Duodenal mucosa (tissue), 2 donors: Measurements from ENCODE around the gene TTLL10.
"Not testable (repeated sequence)": the region's sequence is repeated elsewhere in the genome, so short reads cannot be mapped to it uniquely, and the experiment has no call there.

Experiments used
- H3K27ac ChIP-seq: one replicate; pipeline ENCODE4 v1.7.0; 2013; ENCODE audit warnings: low read depth, low read length
- H3K27me3 ChIP-seq, 2 donors: one replicate each; pipeline ENCODE4 v1.7.0; 2013; ENCODE audit warnings: low read length in 2 of 2, control low read depth in 1 of 2; ENCODE audit not compliant: insufficient read depth in 2 of 2, control insufficient read depth in 1 of 2
- H3K36me3 ChIP-seq, 2 donors: one replicate each; pipeline ENCODE4 v1.7.0; 2013; ENCODE audit warnings: low read length in 2 of 2, control low read depth in 1 of 2; ENCODE audit not compliant: insufficient read depth in 2 of 2, control insufficient read depth in 1 of 2
- H3K4me1 ChIP-seq, 2 donors: one replicate each; pipeline ENCODE4 v1.7.0; 2013; ENCODE audit warnings: low read length in 2 of 2, control low read depth in 1 of 2; ENCODE audit not compliant: insufficient read depth in 2 of 2, control insufficient read depth in 1 of 2
- H3K4me3 ChIP-seq, 2 donors: one replicate each; pipeline ENCODE4 v1.7.0; 2013; ENCODE audit warnings: low read length in 2 of 2, low read depth in 1 of 2
- H3K9ac ChIP-seq, 2 donors: one replicate each; pipeline ENCODE4 v1.7.0; 2013; ENCODE audit warnings: low read length in 2 of 2, low read depth in 1 of 2
- H3K9me3 ChIP-seq, 2 donors: one replicate each; pipeline ENCODE4 v1.7.0; 2013; ENCODE audit warnings: low read length in 2 of 2, control low read depth in 1 of 2; ENCODE audit not compliant: control insufficient read depth in 1 of 2

Gene TTLL10

DNA sequence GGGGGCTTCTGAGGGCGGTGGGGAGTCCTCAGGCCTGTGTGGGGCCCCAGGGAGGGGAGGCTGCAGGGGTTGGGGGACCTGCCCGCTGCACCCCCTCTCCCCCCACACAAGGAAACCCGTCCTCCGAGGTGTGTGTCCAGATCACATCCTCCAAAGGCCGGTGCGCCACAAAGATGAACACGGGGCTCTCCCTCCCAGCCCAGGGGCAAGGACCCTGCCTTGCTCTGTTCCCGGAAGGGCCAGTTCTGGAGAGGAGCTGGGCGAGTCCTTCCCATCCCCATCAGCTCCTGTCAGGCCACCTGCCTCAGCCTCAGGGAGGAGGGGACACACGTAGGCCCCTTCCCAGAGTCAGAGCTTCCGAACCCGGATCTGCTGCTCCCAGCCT, 2.5 kb upstream of the TTLL10 start:
- no peaks in the 10 kb centered on the region for H3K9me3 ChIP-seq
- H3K27ac ChIP-seq: no peak overlapping the region
- no peak overlapping the region for H3K9ac ChIP-seq
- H3K27me3 ChIP-seq: peaks cover 0 to 4% of the 10 kb centered on the region in 2 donors
- peaks cover 4% of the 10 kb centered on the region in 2 donors for H3K36me3 ChIP-seq
- peaks cover 3 to 9% of the 10 kb centered on the region in 2 donors for H3K4me1 ChIP-seq
- no peak overlapping the region for H3K4me3 ChIP-seq

DNA sequence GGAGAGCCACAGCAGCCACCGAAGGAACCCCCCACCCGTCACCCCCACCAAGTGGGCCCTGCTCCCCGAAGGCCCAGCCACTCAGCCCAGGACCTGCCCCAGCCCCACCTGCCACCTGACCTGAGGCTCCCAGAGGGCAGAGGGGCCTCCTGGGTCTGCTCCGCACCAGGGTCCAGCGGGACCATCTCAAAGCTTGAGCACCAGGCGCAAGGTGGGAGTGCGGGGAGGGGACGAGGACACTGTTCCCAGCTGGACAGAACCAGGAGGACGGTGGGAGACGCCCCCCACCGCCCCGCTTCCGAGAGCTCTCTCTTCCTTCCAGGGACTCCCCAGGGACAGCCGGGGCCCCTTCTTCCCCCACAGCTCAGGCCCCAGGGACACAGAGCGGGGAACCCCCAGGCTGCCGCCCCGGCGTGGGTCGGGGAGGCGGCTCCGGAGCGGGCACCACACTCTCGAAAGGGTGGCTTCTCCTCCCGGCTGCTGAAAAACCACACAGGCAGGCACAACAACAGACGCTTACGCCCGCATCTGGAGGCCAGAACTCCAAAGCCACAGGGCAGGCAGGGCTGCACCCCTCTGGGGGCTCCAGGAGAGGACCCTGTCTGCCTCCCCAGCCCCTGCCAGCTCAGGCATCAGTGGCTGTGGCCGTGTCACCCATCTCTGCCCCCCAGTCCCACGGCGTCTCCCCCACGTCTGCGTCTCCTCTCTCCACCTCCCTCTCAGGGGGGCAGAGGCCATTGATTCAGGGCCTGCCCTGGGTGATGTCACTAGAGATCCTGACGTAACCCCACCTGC, 1.9 kb upstream of the TTLL10 start:
- peaks cover 0 to 4% of the 10 kb centered on the region in 2 donors for H3K27me3 ChIP-seq
- peaks cover 4% of the 10 kb centered on the region in 2 donors for H3K36me3 ChIP-seq
- H3K27ac ChIP-seq: no peak overlapping the region
- H3K4me3 ChIP-seq: no peak overlapping the region
- no peak overlapping the region for H3K9ac ChIP-seq
- no peaks in the 10 kb centered on the region for H3K9me3 ChIP-seq
- peaks cover 3 to 8% of the 10 kb centered on the region in 2 donors for H3K4me1 ChIP-seq

DNA sequence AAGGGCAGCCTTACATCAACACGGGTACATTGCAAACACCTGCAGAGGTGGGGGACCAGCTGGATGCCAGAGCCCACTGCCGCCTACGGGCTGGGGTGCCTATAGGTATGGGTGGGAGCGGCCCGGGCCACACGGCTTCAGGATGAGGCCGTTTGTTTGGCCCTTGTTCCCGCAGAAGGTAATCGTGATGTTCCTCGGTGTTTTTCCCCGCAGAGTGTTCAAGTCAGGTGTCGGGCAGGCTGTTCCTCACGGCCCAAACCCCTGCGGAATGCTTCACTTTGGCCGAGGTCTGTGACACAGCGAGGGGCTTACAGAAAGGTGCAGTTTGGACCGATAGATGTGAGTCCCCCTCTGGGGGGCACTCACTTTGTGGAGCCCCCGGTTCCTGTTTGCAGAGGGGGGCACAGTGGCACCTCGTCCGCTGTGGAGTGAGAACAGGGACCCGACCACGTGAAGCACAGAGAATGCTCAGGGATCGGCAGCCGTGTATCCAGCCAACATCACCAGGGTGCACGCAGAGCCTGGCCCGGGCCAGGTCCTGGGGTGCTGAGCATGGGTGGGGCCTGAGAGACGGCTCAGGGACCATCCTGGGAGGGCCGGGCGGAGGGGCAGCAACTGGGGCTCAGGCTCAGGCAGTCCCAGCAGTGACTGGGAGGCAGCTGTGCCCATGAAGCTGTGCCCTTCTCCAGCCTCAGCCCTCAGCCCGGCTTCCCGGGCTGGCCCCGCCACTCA, 453 bp upstream of the TTLL10 start:
- Histone ChIP-seq H3K4me1 (peaks cover 1 to 3% of the 10 kb centered on the region in 2 donors), H3K9me3 (no peaks in the 10 kb centered on the region), H3K4me3 (no peak overlapping the region), H3K36me3 (peaks cover 3 to 4% of the 10 kb centered on the region in 2 donors), H3K9ac (no peak overlapping the region), H3K27ac (no peak overlapping the region), H3K27me3 (peaks cover 0 to 4% of the 10 kb centered on the region in 2 donors)

- no peak overlapping the region for H3K27ac ChIP-seq
- peaks cover 0 to 3% of the 10 kb centered on the region in 2 donors for H3K4me1 ChIP-seq
- H3K36me3 ChIP-seq: no peaks in the 10 kb centered on the region
- no peaks in the 10 kb centered on the region for H3K9me3 ChIP-seq
- no peak overlapping the region for H3K4me3 ChIP-seq
- peaks cover 0 to 4% of the 10 kb centered on the region in 2 donors for H3K27me3 ChIP-seq
- no peak overlapping the region for H3K9ac ChIP-seq
Observed at GRCh38 chr1:1175221-1176062, 1.8 kb downstream of the TTLL10 start.

GRCh38 chr1:1176063-1176761, 2.5 kb downstream of the TTLL10 start:
- H3K9me3 ChIP-seq, H3K27me3 ChIP-seq, H3K4me1 ChIP-seq: not testable (repeated sequence)

DNA sequence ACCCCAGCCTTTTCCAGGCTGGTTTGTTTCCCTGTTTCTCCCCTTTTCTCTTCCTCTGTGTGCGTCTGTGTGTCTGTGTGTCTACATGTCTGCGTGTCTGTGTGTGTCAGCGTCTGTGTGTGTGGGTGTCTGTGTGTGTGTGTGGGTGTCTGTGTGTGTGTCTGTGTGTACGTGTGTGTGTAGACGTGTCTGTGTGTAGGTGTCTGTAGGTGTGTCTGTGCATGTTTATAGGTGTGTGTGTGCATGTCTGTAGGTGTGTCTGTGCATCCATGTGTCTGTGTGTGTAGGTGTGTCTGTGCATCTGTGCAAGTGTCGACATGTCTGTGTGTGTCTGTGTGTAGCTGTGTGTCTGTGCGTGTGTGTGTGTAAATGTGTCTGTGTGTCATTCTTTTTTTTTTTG, 3.3 kb downstream of the TTLL10 start:
- no peak overlapping the region for H3K4me3 ChIP-seq
- H3K4me1 ChIP-seq: peaks cover 0 to 3% of the 10 kb centered on the region in 2 donors
- no peaks in the 10 kb centered on the region for H3K9me3 ChIP-seq
- no peak overlapping the region for H3K9ac ChIP-seq
- no peak overlapping the region for H3K27ac ChIP-seq
- peaks cover 0 to 4% of the 10 kb centered on the region in 2 donors for H3K27me3 ChIP-seq
- H3K36me3 ChIP-seq: no peaks in the 10 kb centered on the region

More at GRCh38 chr1:1176063-1176761, 2.5 kb downstream of the TTLL10 start:
- H3K9ac ChIP-seq, H3K4me3 ChIP-seq, H3K36me3 ChIP-seq, H3K27ac ChIP-seq: not testable (repeated sequence)

DNA sequence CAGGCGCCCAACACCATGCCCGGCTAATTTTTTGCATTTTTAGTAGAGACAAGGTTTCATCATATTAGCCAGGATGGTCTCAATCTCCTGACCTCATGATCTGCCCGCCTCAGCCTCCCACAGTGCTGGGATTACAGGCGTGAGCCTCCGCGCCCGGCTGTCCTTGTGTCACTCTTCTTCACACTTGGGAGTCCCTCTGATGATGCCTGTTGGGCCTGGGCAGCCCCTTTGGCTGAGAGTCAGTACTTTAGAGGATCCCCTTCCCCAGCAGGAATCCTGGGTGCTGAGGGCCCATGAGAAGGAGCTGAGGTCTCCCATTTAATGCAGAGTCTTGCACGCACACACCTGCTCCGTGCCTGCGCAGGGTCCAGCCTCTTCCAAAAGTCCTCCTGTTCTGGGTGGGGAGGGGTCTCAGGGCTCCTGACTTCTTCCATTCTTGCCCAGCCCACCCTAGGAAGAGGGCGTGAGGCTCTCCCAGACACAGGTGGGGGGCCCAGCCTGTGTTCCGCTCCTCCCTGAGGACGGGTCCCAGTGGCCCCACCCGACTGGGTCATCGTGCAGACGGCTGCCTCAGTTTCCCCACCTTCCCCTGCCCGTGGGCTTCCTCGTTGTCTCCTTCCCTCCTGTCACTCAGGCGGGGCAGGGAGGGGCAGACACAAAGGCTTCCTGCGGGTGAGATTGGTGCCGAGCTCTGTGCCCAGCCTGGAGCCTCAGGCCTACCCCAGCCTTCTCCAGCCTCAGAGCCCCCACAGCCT, 3.9 kb downstream of the TTLL10 start:
- peaks cover 0 to 3% of the 10 kb centered on the region in 2 donors for H3K4me1 ChIP-seq
- H3K27me3 ChIP-seq: no peaks in the 10 kb centered on the region
- no peaks in the 10 kb centered on the region for H3K9me3 ChIP-seq
- H3K4me3 ChIP-seq: no peak overlapping the region
- H3K36me3 ChIP-seq: no peaks in the 10 kb centered on the region
- H3K9ac ChIP-seq: no peak overlapping the region
- no peak overlapping the region for H3K27ac ChIP-seq

GRCh38 chr1:1178794-1179331, 5.2 kb downstream of the TTLL10 start:
- Histone ChIP-seq H3K36me3 (no peaks in the 10 kb centered on the region), H3K4me3 (no peak overlapping the region), H3K4me1 (no peaks in the 10 kb centered on the region), H3K27me3 (no peaks in the 10 kb centered on the region), H3K27ac (no peak overlapping the region), H3K9ac (no peak overlapping the region), H3K9me3 (no peaks in the 10 kb centered on the region)
